ENCODE results near the gene NF2.

DNA sequence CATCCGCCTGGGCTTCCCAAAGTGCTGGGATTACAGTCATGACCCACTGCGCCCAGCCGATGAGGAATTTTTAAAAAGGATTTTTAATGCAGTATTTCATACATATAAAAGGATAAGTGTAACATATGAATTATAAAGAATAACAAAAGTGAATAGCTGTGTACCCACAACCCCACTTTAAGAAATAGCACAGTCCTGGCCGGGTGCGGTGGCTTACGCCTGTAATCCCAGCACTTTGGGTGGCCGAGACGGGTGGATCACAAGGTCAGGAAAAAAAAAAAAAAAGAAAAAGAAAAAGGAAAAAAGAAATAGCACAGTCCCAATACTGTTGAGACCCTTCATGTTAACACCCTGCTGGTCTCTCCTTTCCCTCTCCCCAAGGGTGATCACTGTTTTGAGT lies 62.1 kb downstream of the NF2 start:
- no peak for TF ChIP-seq ETV6 (conservative IDR thresholded peaks at IDR 0.05 in 1 of 2, IDR thresholded peaks at IDR 0.05 in 1 of 2; ENCODE audit: borderline replicate concordance in 1 of 2, low read depth in 1 of 2)
- TF ChIP-seq, protein P1, sequence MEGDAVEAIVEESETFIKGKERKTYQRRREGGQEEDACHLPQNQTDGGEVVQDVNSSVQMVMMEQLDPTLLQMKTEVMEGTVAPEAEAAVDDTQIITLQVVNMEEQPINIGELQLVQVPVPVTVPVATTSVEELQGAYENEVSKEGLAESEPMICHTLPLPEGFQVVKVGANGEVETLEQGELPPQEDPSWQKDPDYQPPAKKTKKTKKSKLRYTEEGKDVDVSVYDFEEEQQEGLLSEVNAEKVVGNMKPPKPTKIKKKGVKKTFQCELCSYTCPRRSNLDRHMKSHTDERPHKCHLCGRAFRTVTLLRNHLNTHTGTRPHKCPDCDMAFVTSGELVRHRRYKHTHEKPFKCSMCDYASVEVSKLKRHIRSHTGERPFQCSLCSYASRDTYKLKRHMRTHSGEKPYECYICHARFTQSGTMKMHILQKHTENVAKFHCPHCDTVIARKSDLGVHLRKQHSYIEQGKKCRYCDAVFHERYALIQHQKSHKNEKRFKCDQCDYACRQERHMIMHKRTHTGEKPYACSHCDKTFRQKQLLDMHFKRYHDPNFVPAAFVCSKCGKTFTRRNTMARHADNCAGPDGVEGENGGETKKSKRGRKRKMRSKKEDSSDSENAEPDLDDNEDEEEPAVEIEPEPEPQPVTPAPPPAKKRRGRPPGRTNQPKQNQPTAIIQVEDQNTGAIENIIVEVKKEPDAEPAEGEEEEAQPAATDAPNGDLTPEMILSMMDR (IDR thresholded peaks at IDR 0.05 in 2 of 3, conservative IDR thresholded peaks at IDR 0.05 in 1 of 3; ENCODE audit: control insufficient read depth in 2 of 3, extremely low read depth in 1 of 3, insufficient read depth in 1 of 3, low read depth in 3 of 3, low read length in 3 of 3), result no peak
- TF ChIP-seq BACH1 (IDR thresholded peaks at IDR 0.05; ENCODE audit: borderline replicate concordance), result no peak
- TF ChIP-seq, protein P2, sequence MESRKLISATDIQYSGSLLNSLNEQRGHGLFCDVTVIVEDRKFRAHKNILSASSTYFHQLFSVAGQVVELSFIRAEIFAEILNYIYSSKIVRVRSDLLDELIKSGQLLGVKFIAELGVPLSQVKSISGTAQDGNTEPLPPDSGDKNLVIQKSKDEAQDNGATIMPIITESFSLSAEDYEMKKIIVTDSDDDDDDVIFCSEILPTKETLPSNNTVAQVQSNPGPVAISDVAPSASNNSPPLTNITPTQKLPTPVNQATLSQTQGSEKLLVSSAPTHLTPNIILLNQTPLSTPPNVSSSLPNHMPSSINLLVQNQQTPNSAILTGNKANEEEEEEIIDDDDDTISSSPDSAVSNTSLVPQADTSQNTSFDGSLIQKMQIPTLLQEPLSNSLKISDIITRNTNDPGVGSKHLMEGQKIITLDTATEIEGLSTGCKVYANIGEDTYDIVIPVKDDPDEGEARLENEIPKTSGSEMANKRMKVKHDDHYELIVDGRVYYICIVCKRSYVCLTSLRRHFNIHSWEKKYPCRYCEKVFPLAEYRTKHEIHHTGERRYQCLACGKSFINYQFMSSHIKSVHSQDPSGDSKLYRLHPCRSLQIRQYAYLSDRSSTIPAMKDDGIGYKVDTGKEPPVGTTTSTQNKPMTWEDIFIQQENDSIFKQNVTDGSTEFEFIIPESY (IDR thresholded peaks at IDR 0.05), result no peak
- TF ChIP-seq SUZ12 (IDR thresholded peaks at IDR 0.05; ENCODE audit: unreplicated experiment), result no peak
- TF ChIP-seq SP1 (IDR thresholded peaks at IDR 0.05; ENCODE audit: low read depth, low read length), result no peak
- TF ChIP-seq, protein P3, sequence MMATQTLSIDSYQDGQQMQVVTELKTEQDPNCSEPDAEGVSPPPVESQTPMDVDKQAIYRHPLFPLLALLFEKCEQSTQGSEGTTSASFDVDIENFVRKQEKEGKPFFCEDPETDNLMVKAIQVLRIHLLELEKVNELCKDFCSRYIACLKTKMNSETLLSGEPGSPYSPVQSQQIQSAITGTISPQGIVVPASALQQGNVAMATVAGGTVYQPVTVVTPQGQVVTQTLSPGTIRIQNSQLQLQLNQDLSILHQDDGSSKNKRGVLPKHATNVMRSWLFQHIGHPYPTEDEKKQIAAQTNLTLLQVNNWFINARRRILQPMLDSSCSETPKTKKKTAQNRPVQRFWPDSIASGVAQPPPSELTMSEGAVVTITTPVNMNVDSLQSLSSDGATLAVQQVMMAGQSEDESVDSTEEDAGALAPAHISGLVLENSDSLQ (IDR thresholded peaks at IDR 0.05), result no peak
- no peak for TF ChIP-seq RELA (IDR thresholded peaks at IDR 0.05; ENCODE audit: borderline replicate concordance, partially characterized antibody)
- no peak for TF ChIP-seq POLR2AphosphoS5 (IDR thresholded peaks at IDR 0.05; ENCODE audit: low read length)
- no peak for TF ChIP-seq TAF1 (IDR thresholded peaks at IDR 0.05; ENCODE audit: borderline replicate concordance, low read depth, low read length)
- TF ChIP-seq POU2F2 (IDR thresholded peaks at IDR 0.05; ENCODE audit: borderline replicate concordance, low read depth, low read length), result no peak

Measured in GM12878 (cell line).